PC-9 (cell line): ENCODE results near the gene FBXO28. TPM values are rescaled to one million over a fixed set of nuclear protein-coding genes. Genes with fewer than 3 reads are reported as not detected.

Experiments used
- Bru-seq: library from RNA; stranded (reverse); fragments of 400-500 nt; gene quantifications from one replicate; lab custom pipeline; 2021; lab: Mats Ljungman, UMichigan
- BruChase-seq, 2 experiments: library from RNA; stranded (reverse); fragments of 400-500 nt; gene quantifications; one replicate each; lab custom pipeline; 2021; lab: Mats Ljungman, UMichigan
- BruUV-seq: library from RNA; stranded (reverse); fragments of 400-500 nt; replicated peaks from 2 replicates; lab custom pipeline; 2021; lab: Mats Ljungman, UMichigan
- CTCF ChIA-PET: fragments of 300-600 bp; sonication (Branson Sonifier 250); formaldehyde crosslinking; loops from one replicate; lab custom pipeline; 2022; ENCODE audit warnings: antibody characterized with exemption; lab: Charles Lee
- POLR2A ChIA-PET: fragments of 300-600 bp; sonication (Branson Sonifier 250); formaldehyde crosslinking; loops from one replicate; lab custom pipeline; 2022; ENCODE audit warnings: antibody characterized with exemption; ENCODE audit not compliant: unreplicated experiment; lab: Charles Lee
- DNase-seq, 2 experiments: peaks; one replicate each; pipeline versions ENCODE4 v3.0.0 to v3.0.0-alpha.2; 2015 to 2022; ENCODE audit warnings: mixed read lengths in 1 of 2
- H2AFZ ChIP-seq: fragments of 200-600 bp; sonication (generic); 2 replicates; pipeline ENCODE4 v1.8.1; 2017; ENCODE audit warnings: antibody characterized with exemption
- H3F3A ChIP-seq: fragments of 200-600 bp; sonication (generic); 2 replicates; pipeline ENCODE4 v1.8.1; 2017; ENCODE audit warnings: antibody characterized with exemption, mild to moderate bottlenecking, low read depth; ENCODE audit not compliant: insufficient read depth
- H3K27ac ChIP-seq: fragments of 200-600 bp; sonication (generic); 2 replicates; pipeline ENCODE4 v1.6.1; 2016; ENCODE audit warnings: mixed run types
- H3K27me3 ChIP-seq: fragments of 200-600 bp; sonication (generic); 2 replicates; pipeline ENCODE4 v1.6.1; 2016; ENCODE audit warnings: low read depth, mixed run types; ENCODE audit not compliant: insufficient read depth
- H3K36me3 ChIP-seq: fragments of 200-600 bp; sonication (generic); 2 replicates; pipeline ENCODE4 v1.6.1; 2016; ENCODE audit warnings: low read depth, mixed run types
- H3K4me1 ChIP-seq: fragments of 200-600 bp; sonication (generic); replicated peaks from 2 replicates; pipeline ENCODE4 v1.6.1; 2016; ENCODE audit warnings: mixed run types; ENCODE audit not compliant: insufficient read depth
- H3K4me2 ChIP-seq: fragments of 200-600 bp; sonication (generic); 2 replicates; pipeline ENCODE4 v1.6.1; 2017; ENCODE audit warnings: mixed run types
- H3K4me3 ChIP-seq: fragments of 200-600 bp; sonication (generic); 2 replicates; pipeline ENCODE4 v1.6.1; 2016; ENCODE audit warnings: mixed run types
- H3K79me2 ChIP-seq: fragments of 200-600 bp; sonication (generic); 2 replicates; pipeline ENCODE4 v1.6.1; 2017; ENCODE audit warnings: low read depth, mixed run types
- H3K9me2 ChIP-seq: fragments of 200-600 bp; sonication (generic); 2 replicates; pipeline ENCODE4 v1.8.1; 2017; ENCODE audit warnings: mild to moderate bottlenecking; ENCODE audit not compliant: insufficient read depth
- H3K9me3 ChIP-seq: fragments of 200-600 bp; sonication (generic); 2 replicates; pipeline ENCODE4 v1.8.1; 2016; ENCODE audit warnings: low read depth; ENCODE audit not compliant: insufficient read depth
- H4K20me1 ChIP-seq: fragments of 200-600 bp; sonication (generic); 2 replicates; pipeline ENCODE4 v1.8.1; 2017; ENCODE audit not compliant: insufficient read depth
- CTCF ChIP-seq: fragments of 200-600 bp; sonication (generic); conservative IDR thresholded peaks from 2 replicates; pipeline ENCODE4 v1.6.1; 2017; ENCODE audit warnings: mixed run types, antibody characterized with exemption, mild to moderate bottlenecking, moderate library complexity
- EZH2 ChIP-seq: fragments of 200-600 bp; sonication (generic); IDR thresholded peaks from 2 replicates; pipeline ENCODE4 v1.8.0; 2017; ENCODE audit warnings: antibody characterized with exemption, low read depth
- intact Hi-C: fragments of 100-400 bp; cut with micrococcal nuclease; formaldehyde crosslinking; loops from one replicate; pipeline ENCODE4 v1.10.0; 2022; ENCODE audit not compliant: unreplicated experiment
- long read RNA-seq: library from polyadenylated mRNA; stranded (forward); transcript quantifications from one replicate; pipeline ENCODE4 v2.0.0, GENCODE V29; 2022
- total RNA-seq: library from RNA; stranded (reverse); gene quantifications from 2 replicates; pipeline ENCODE4 v1.2.3, GENCODE V29; 2021

Gene FBXO28, protein sequence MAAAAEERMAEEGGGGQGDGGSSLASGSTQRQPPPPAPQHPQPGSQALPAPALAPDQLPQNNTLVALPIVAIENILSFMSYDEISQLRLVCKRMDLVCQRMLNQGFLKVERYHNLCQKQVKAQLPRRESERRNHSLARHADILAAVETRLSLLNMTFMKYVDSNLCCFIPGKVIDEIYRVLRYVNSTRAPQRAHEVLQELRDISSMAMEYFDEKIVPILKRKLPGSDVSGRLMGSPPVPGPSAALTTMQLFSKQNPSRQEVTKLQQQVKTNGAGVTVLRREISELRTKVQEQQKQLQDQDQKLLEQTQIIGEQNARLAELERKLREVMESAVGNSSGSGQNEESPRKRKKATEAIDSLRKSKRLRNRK
- 43.4 and 48.1 TPM in 2 replicates for total RNA-seq
- percentile 93 among the genes with signal in this experiment for Bru-seq, nascent RNA
- BruChase-seq, experiment 1, labeled RNA remaining after a 2-hour chase = percentile 94 among the genes with signal in this experiment
- BruChase-seq, experiment 2, labeled RNA remaining after a 6-hour chase = percentile 90 among the genes with signal in this experiment
- long read RNA-seq, full-length matches to known transcripts = 52 of 59 reads
- long read RNA-seq, partial matches to known transcripts = 4 of 59 reads
- long read RNA-seq, other reads (novel, unspliced or antisense) = 3 of 59 reads

- Histone ChIP-seq H3K9me3 (no peaks in the 10 kb centered on the region), H3K9me2 (no peaks in the 10 kb centered on the region), H4K20me1 (peaks cover 26% of the 10 kb centered on the region), H3F3A (peaks cover 4% of the 10 kb centered on the region), H3K27ac (peak within 1 kb of the TSS; percentile 45), H3K4me3 (peak within 1 kb of the TSS; percentile 81), H3K4me1 (peaks cover 24% of the 10 kb centered on the region), H3K27me3 (no peaks in the 10 kb centered on the region), H3K79me2 (peaks cover 54% of the 10 kb centered on the region), H3K4me2 (peak within 1 kb of the TSS; percentile 90), H3K36me3 (peaks cover 13% of the 10 kb centered on the region; the same call in 1 of the 2 replicates), H2AFZ (peak within 1 kb of the TSS; percentile 92)
- no TSS peak for BruUV-seq
- TF ChIP-seq CTCF (no peak), EZH2 (no peak)
- POLR2A ChIA-PET = no interaction called here
- CTCF ChIA-PET = no interaction called here
- intact Hi-C loops = loop anchor here (2.0 to 5.0 kb wide), 2 partner anchors 61 to 122 kb away; no protein-coding TSS in a partner anchor
- DNase-seq = peak; percentile 86 to 93
These were observed at the start of gene FBXO28 for GRCh38 chr1:224113918-224114786. Gene FBXO28 (plus strand): TSS chr1:224114111. CDS start chr1:224114130, 19 bp downstream.

GRCh38 chr1:224064150-224064549 is 49.8 kb upstream of the FBXO28 start:
- H3K79me2 ChIP-seq = no peaks in the 10 kb centered on the region
- H3K4me2 ChIP-seq = no peak overlapping the region
- H3K4me1 ChIP-seq = peaks cover 57% of the 10 kb centered on the region
- no peak overlapping the region for H2AFZ ChIP-seq
- no peaks in the 10 kb centered on the region for H4K20me1 ChIP-seq
- intact Hi-C loops = no loop called here
- TF ChIP-seq CTCF (no peak), EZH2 (no peak)
- no TSS peak for BruUV-seq
- POLR2A ChIA-PET = interaction anchor here (0.7 kb wide), 1 partner anchor 1421 kb away, joined by 4 read pairs; no protein-coding TSS in a partner anchor
- H3K27me3 ChIP-seq = no peaks in the 10 kb centered on the region
- H3K36me3 ChIP-seq = no peaks in the 10 kb centered on the region
- H3K27ac ChIP-seq = peak overlapping the region; percentile 82
- no peaks in the 10 kb centered on the region for H3K9me2 ChIP-seq
- H3F3A ChIP-seq = peaks cover 42% of the 10 kb centered on the region
- no peaks in the 10 kb centered on the region for H3K9me3 ChIP-seq
- DNase-seq = no peak
- no peak overlapping the region for H3K4me3 ChIP-seq
- CTCF ChIA-PET = interaction anchor here (0.6 to 1.0 kb wide), 2 partner anchors 11 to 13 kb away, joined by 3 read pairs; no protein-coding TSS in a partner anchor
